Heart right ventricle (tissue), 16 donors: ENCODE results near the gene IL1R1. TPM values are rescaled to one million over a fixed set of nuclear protein-coding genes. Genes with fewer than 3 reads are reported as not detected.

Experiments used
- ATAC-seq, 8 donors: fragments of 200-7000 bp; cut with Tn5 transposase; one replicate each; pipeline ENCODE4 v1.9.1; 2020; ENCODE audit warnings: mild to moderate bottlenecking in 8 of 8, moderate library complexity in 8 of 8, moderate number of reproducible peaks in 1 of 8
- DNase-seq, 2 donors: peaks; one replicate each; pipeline ENCODE4 v3.0.0-alpha.2; 2020
- H3K27ac ChIP-seq, 10 donors: fragments of 200-600 bp; sonication (generic) in 2 of 10; one replicate each; pipeline versions ENCODE4 v1.5.0 to v1.8.0; 2020 to 2022; ENCODE audit warnings: mild to moderate bottlenecking in 3 of 10
- H3K27me3 ChIP-seq, 7 donors: fragments of 200-600 bp; one replicate each; pipeline ENCODE4 v1.8.0; 2021 to 2022; ENCODE audit warnings: mild to moderate bottlenecking in 2 of 7
- H3K36me3 ChIP-seq, 9 donors: fragments of 200-600 bp; sonication (generic) in 1 of 9; one replicate each; pipeline versions ENCODE4 v1.5.0 to v1.8.0; 2020 to 2022; ENCODE audit warnings: mild to moderate bottlenecking in 2 of 9
- H3K4me1 ChIP-seq, 9 donors: fragments of 200-600 bp; sonication (generic) in 1 of 9; one replicate each; pipeline versions ENCODE4 v1.5.0 to v1.8.0; 2020 to 2022; ENCODE audit warnings: mild to moderate bottlenecking in 4 of 9
- H3K4me3 ChIP-seq, 10 donors: fragments of 200-600 bp; sonication (generic) in 2 of 10; one replicate each; pipeline versions ENCODE4 v1.5.0 to v1.8.0; 2020 to 2022; ENCODE audit warnings: mild to moderate bottlenecking in 7 of 10, moderate library complexity in 2 of 10
- H3K9me3 ChIP-seq, 11 donors: fragments of 200-600 bp in 10 of 11; sonication (generic) in 2 of 11; one replicate each; pipeline versions ENCODE4 v1.5.0 to v1.8.0; 2013 to 2022; ENCODE audit warnings: mild to moderate bottlenecking in 2 of 11, control low read depth in 1 of 11, moderate library complexity in 1 of 11
- WGBS, 2 donors: extraction: QIAGEN DNeasy Blood & Tissue Kit; methylation state at CpG; one replicate each; pipeline ENCODE4 v1.1.7; 2013; ENCODE audit warnings: inconsistent platforms in 1 of 2; 5-methylcytosine and 5-hydroxymethylcytosine counted together
- intact Hi-C, 10 donors: fragments of 100-400 bp; cut with DNase I; formaldehyde crosslinking; loops; one replicate each; pipeline versions ENCODE4 v1.11.1 to v1.14.2; 2022
- polyA plus RNA-seq, 2 donors: library from polyadenylated mRNA; stranded (reverse); fragments of 200-250 nt; gene quantifications; one replicate each; pipeline ENCODE4 v1.2.3, GENCODE V29; 2013
- total RNA-seq, 10 donors: library from RNA; stranded (reverse); fragmentation: NEBNext Ultra II Directional in 3 of 10; extraction: Animal tissue kit (Norgen Biotek cat#: 25700) in 3 of 10; gene quantifications; one replicate each; pipeline versions ENCODE4 v1.2.1 to v1.2.4, GENCODE V29; 2021 to 2023
- TF ChIP-seq, protein P1 (sequence below), 9 donors: fragments of 200-600 bp; sonication (generic) in 2 of 9; IDR thresholded peaks; one replicate each; pipeline versions ENCODE4 v1.5.0 to v1.8.0; 2021 to 2022; ENCODE audit warnings: antibody characterized with exemption in 9 of 9, mild to moderate bottlenecking in 5 of 9, moderate library complexity in 1 of 9
- donor health status: Arrhythmogenic right ventricular cardiomyopathy.
- donor health status: ischemic (EF 13 %, LVEDD 7.1; RV severe dilation, severe dysfunction).
- donor health status: healthy with polysubstance abuse.
- donor health status: DM: no; HTN: yes; CAD: no.
- donor health status: DM: no; HTN: no; CAD: no.
- donor health status: ischemic (EF 25% LVEDD 6.9; RV normal size, moderate dysfunction).
- donor health status: ischemic (EF 25% LVEDD 5.7; RV mildly dilated, moderate dysfunction).
- donor health status: healthy.
- donor health status: DM: yes; HTN: yes; CAD: no.
- donor health status: Ischemic cardiomyopathy.
- donor health status: ischemic (EF 35%, LVEDD 5.7; RV mildly dilated, moderate dysfunction).
- donor health status: nonischemic (EF 11% LVEDD 7.7; RV severe dilation, severe dysfunction).
- donor health status: DM: yes; HTN: yes; CAD: no.
- donor health status: PGD.
- donor health status: ischemic (EF 29% LVEDD 5.4; RV normal size, mild dysfunction).
- donor health status: nonischemic (EF 23%, LVEDD 6.1; RV moderate dilation, normal function).

Gene IL1R1
- total and polyA plus RNA-seq, 12 donors, result 5.7 to 47.0 (median 18.6) TPM

DNA sequence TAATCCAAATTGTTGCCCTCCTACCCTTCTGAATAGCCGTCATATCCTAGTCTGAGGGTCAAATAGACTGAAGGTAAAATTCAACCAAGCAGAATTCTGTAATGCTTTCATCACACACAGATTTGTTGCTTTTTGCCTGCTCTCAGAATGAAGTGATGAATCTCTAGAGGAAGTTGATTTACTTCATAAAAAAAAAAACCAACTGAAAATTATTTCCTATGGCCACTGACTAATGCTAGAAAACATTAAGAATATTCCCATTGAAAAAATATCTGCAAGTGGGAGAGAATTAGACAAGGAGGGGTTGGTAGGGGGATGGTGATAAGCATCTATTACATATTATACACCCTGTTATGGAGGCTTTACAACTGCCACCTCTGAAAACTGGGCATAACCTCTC, 42.0 kb downstream of the IL1R1 start:
- peaks cover 0 to 22% (median 7%) of the 10 kb centered on the region in 7 donors for H3K27me3 ChIP-seq
- no peak overlapping the region for H3K4me3 ChIP-seq
- H3K27ac ChIP-seq, result peak overlapping the region in 1 of 10 donors; percentile 27
- no peak for ATAC-seq
- DNase-seq, result no peak
- TF ChIP-seq, protein P1, sequence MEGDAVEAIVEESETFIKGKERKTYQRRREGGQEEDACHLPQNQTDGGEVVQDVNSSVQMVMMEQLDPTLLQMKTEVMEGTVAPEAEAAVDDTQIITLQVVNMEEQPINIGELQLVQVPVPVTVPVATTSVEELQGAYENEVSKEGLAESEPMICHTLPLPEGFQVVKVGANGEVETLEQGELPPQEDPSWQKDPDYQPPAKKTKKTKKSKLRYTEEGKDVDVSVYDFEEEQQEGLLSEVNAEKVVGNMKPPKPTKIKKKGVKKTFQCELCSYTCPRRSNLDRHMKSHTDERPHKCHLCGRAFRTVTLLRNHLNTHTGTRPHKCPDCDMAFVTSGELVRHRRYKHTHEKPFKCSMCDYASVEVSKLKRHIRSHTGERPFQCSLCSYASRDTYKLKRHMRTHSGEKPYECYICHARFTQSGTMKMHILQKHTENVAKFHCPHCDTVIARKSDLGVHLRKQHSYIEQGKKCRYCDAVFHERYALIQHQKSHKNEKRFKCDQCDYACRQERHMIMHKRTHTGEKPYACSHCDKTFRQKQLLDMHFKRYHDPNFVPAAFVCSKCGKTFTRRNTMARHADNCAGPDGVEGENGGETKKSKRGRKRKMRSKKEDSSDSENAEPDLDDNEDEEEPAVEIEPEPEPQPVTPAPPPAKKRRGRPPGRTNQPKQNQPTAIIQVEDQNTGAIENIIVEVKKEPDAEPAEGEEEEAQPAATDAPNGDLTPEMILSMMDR (IDR thresholded peaks at IDR 0.05), result no peak
- peaks cover 2 to 30% (median 8%) of the 10 kb centered on the region in 9 donors for H3K4me1 ChIP-seq
- intact Hi-C loops, result loop anchor here in 2 of 10 donors (2.0 to 10.0 kb wide), 2 partner anchors 50 to 56 kb away; no protein-coding TSS in a partner anchor
- H3K9me3 ChIP-seq, result no peaks in the 10 kb centered on the region
- WGBS, 2 donors, result 99 to 100% methylated on average over 1 of the region's 1 CpG
- H3K36me3 ChIP-seq, result peaks cover 0 to 7% (median 0%) of the 10 kb centered on the region in 9 donors

DNA sequence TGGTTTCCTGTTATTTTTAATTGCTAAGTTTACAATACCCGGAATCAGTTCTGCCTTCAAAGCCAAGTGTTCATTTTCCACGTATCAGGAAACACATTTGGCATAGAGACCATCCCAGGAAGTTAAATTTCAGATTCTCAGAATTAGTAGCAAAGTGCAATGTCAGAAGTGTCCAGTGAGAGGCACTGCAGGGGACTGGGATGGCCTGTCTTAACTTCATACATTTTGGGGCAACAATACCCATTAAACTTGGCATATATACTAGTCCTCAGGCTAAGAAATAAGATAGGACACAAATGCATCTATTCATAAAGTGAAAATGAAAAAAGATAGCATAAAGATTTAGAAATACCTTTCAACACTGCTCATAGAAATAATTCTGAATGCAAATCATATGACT, 42.8 kb downstream of the IL1R1 start:
- no peak overlapping the region for H3K4me3 ChIP-seq
- TF ChIP-seq, protein P1 (IDR thresholded peaks at IDR 0.05), result peak in 8 of 9 donors; percentile 15 to 69 (median 57)
- H3K27me3 ChIP-seq, result peaks cover 0 to 22% (median 7%) of the 10 kb centered on the region in 7 donors
- H3K36me3 ChIP-seq, result no peaks in the 10 kb centered on the region
- 24% methylated on average over 2 of the region's 2 CpGs for WGBS, 2 donors
- no peak overlapping the region for H3K27ac ChIP-seq
- H3K4me1 ChIP-seq, result peaks cover 2 to 29% (median 8%) of the 10 kb centered on the region in 9 donors
- ATAC-seq (peak in 1 of 8 donors; percentile 53), DNase-seq (peak in 1 of 2 donors; percentile 20)
- intact Hi-C loops, result loop anchor here in 4 of 10 donors (2.0 to 10.0 kb wide), 4 partner anchors 49 to 57 kb away; no protein-coding TSS in a partner anchor
- no peaks in the 10 kb centered on the region for H3K9me3 ChIP-seq

DNA sequence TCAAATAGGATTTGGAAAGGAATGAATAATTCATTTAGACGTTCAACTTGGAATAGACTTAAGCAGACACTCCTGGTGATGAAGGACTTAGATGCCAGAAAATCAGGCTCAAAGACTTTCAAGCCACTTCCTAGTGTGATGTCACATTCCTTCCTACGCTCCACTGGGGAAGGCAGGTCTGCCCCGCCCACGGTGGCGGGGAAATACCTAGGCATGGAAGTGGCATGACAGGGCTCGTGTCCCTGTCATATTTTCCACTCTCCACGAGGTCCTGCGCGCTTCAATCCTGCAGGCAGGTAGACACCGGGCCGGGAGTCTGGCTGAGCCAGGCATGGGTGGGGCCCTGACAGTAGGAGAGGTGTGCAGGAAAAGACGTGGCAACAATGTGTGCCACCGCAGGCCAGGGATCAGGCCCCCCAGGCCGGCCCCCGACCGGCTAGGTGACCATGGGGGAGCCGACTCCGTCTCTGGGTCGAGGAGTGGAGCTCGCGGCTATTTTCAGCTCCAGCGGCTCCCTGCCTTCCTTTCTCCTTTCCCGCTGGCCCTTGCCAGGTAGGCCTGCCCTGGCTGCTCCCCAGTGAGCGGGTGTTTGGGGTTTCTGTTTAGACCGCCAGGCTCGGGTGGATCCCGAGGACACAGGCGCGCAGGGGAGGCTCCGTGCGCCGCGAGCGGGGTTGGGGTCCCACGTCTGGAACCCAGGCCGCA, 44.4 kb downstream of the IL1R1 start, which contains the start of gene IL1RL2:
TSS of gene IL1RL2 (plus strand) at position 233 of the 705 bp plus-strand sequence. CDS start 845 bp downstream, outside the sequence.
- Histone ChIP-seq H3K9me3 (no peaks in the 10 kb centered on the region), H3K27ac (peak within 1 kb of the TSS in 7 of 10 donors; percentile 44 to 80 (median 68)), H3K27me3 (peaks cover 0 to 22% (median 6%) of the 10 kb centered on the region in 7 donors), H3K4me3 (peak within 1 kb of the TSS; percentile 13 to 63 (median 53)), H3K36me3 (no peaks in the 10 kb centered on the region), H3K4me1 (peaks cover 2 to 29% (median 8%) of the 10 kb centered on the region in 9 donors)
- TF ChIP-seq, protein P1 (IDR thresholded peaks at IDR 0.05), result no peak
- WGBS, 2 donors, result 35 to 36% methylated on average over 35 to 36 of the region's 36 CpGs
- DNase-seq (peak in 1 of 2 donors; percentile 13), ATAC-seq (peak in 7 of 8 donors; percentile 10 to 70 (median 26))
- intact Hi-C loops, result loop anchor here in 3 of 10 donors (5.0 to 10.0 kb wide), 3 partner anchors 48 to 55 kb away; no protein-coding TSS in a partner anchor

DNA sequence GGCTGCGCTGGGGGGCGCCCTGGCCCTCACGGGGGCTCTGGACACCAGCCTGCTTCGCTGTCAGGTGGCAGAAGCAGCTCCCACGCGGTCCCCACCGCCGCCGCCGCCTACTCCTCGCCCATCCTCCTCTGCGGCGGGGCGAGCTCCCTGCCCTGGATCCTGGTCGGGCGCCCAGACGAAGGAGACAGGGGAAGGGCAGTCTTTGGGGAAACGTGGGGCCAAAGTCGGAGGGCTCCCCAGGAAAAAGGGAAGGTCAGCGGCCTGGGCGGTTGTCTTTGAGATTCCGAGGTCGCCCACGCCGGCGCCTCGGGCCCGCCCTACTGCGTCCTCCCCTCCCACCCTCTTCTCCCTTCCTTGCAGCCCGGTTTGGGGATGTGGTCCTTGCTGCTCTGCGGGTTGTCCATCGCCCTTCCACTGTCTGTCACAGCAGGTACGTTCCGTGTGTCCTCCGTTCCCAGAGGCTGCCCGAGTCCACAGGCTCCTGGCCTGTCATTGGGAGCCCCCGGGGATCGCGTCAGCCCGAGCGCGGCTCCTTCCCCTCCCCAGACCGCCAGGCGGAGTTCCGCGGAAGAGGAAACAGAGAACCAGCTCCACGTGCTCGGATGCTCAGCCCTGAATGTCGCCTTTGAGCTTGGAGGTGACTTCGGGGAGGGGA, 45.1 kb downstream of the IL1R1 start:
- DNase-seq, result peak; percentile 62 to 65
- intact Hi-C loops, result loop anchor here in 3 of 10 donors (5.0 to 10.0 kb wide), 3 partner anchors 47 to 55 kb away; no protein-coding TSS in a partner anchor
- Histone ChIP-seq H3K36me3 (no peaks in the 10 kb centered on the region), H3K27me3 (peaks cover 0 to 28% (median 3%) of the 10 kb centered on the region in 7 donors), H3K4me1 (peaks cover 2 to 29% (median 8%) of the 10 kb centered on the region in 9 donors), H3K9me3 (no peaks in the 10 kb centered on the region), H3K4me3 (peak overlapping the region; percentile 13 to 63 (median 53)), H3K27ac (peak overlapping the region in 7 of 10 donors; percentile 44 to 80 (median 68))
- 3 to 5% methylated on average over 48 to 50 of the region's 50 CpGs for WGBS, 2 donors
- ATAC-seq, result peak; percentile 80 to 93 (median 88)
- TF ChIP-seq, protein P1 (IDR thresholded peaks at IDR 0.05), result peak in 7 of 9 donors; percentile 20 to 55 (median 38)
